PC-3 (cell line): ENCODE measurements around the gene DSTN. TPM values are rescaled to one million over a fixed set of nuclear protein-coding genes. Genes with fewer than 3 reads are reported as not detected.

Experiments
- ATAC-seq: fragments of 200-7000 bp; cut with Tn5 transposase; 2 replicates; pipeline ENCODE4 v1.9.1; 2020; ENCODE audit warnings: mild to moderate bottlenecking, moderate library complexity
- BruUV-seq: library from RNA; stranded (reverse); fragments of 400-500 nt; replicated peaks from 2 replicates; lab custom pipeline; 2021; lab: Mats Ljungman, UMichigan
- CTCF ChIA-PET: fragments of 300-600 bp; sonication (Branson Sonifier 250); formaldehyde crosslinking; loops from one replicate; lab custom pipeline; 2022; ENCODE audit warnings: antibody characterized with exemption; lab: Charles Lee
- POLR2A ChIA-PET: fragments of 300-600 bp; sonication (Branson Sonifier 250); formaldehyde crosslinking; loops from one replicate; lab custom pipeline; 2022; ENCODE audit warnings: antibody characterized with exemption; ENCODE audit not compliant: unreplicated experiment; lab: Charles Lee
- DNase-seq: peaks from one replicate; pipeline ENCODE4 v3.0.0-alpha.2; 2015
- H2AFZ ChIP-seq: fragments of 300-600 bp; sonication (generic); 2 replicates; pipeline ENCODE4 v1.6.0; 2016; ENCODE audit warnings: antibody characterized with exemption, low read length
- H3F3A ChIP-seq: fragments of 300-600 bp; sonication (generic); one replicate; pipeline ENCODE4 v1.6.0; 2017; ENCODE audit warnings: antibody characterized with exemption, low read length, control low read depth, mild to moderate bottlenecking; ENCODE audit not compliant: unreplicated experiment
- H3K27ac ChIP-seq: fragments of 300-600 bp; sonication (generic); 2 replicates; pipeline ENCODE4 v1.5.1; 2016; ENCODE audit warnings: mild to moderate bottlenecking, low read length
- H3K27me3 ChIP-seq: fragments of 300-600 bp; sonication (generic); 2 replicates; pipeline ENCODE4 v1.6.1; 2016; ENCODE audit warnings: low read length, mixed read lengths
- H3K36me3 ChIP-seq: fragments of 300-600 bp; sonication (generic); 2 replicates; pipeline ENCODE4 v1.6.1; 2016; ENCODE audit warnings: low read depth, mixed run types, low read length, mixed read lengths
- H3K4me1 ChIP-seq: fragments of 300-600 bp; sonication (generic); 2 replicates; pipeline ENCODE4 v1.5.1; 2016; ENCODE audit warnings: low read length; ENCODE audit not compliant: insufficient read depth
- H3K4me2 ChIP-seq: fragments of 300-600 bp; sonication (generic); 2 replicates; pipeline ENCODE4 v1.6.0; 2016; ENCODE audit warnings: low read length
- H3K4me3 ChIP-seq: fragments of 300-600 bp; sonication (generic); 2 replicates; pipeline ENCODE4 v1.5.1; 2016; ENCODE audit warnings: mild to moderate bottlenecking, low read length, mixed read lengths
- H3K79me2 ChIP-seq: fragments of 300-600 bp; sonication (generic); 2 replicates; pipeline ENCODE4 v1.6.1; 2017; ENCODE audit warnings: low read length, mixed read lengths
- H3K9ac ChIP-seq: fragments of 300-600 bp; sonication (generic); 2 replicates; pipeline ENCODE4 v1.6.0; 2016; ENCODE audit warnings: mild to moderate bottlenecking, low read length
- H3K9me2 ChIP-seq: fragments of 300-600 bp; sonication (generic); replicated peaks from 2 replicates; pipeline ENCODE4 v1.6.1; 2016; ENCODE audit warnings: mixed run types, low read length, mixed read lengths
- H3K9me3 ChIP-seq: fragments of 300-600 bp; sonication (generic); 2 replicates; pipeline ENCODE4 v1.6.1; 2016; ENCODE audit warnings: low read length, mixed read lengths
- H4K20me1 ChIP-seq: fragments of 300-600 bp; sonication (generic); 2 replicates; pipeline ENCODE4 v1.6.1; 2016; ENCODE audit warnings: low read length, mixed read lengths
- EZH2 ChIP-seq: fragments of 300-600 bp; sonication (generic); IDR thresholded peaks from one replicate; pipeline ENCODE4 v1.6.1; 2017; ENCODE audit warnings: antibody characterized with exemption, mild to moderate bottlenecking, low read length; ENCODE audit not compliant: unreplicated experiment
- EZH2phosphoT487 ChIP-seq: fragments of 300-600 bp; sonication (generic); IDR thresholded peaks from 2 replicates; pipeline ENCODE4 v1.6.1; 2018; ENCODE audit warnings: mild to moderate bottlenecking, antibody characterized with exemption, low read length, borderline replicate concordance
- intact Hi-C: fragments of 100-400 bp; cut with micrococcal nuclease; formaldehyde crosslinking; loops from 2 replicates; pipeline ENCODE4 v1.9.0; 2023
- total RNA-seq: library from RNA; depleted of rRNA; stranded (reverse); fragments of >200 nt; gene quantifications from 2 replicates; pipeline ENCODE4 v1.2.3, GENCODE V29; 2014
- TF ChIP-seq, protein P1 (sequence below): fragments of 300-600 bp; sonication (generic); conservative IDR thresholded peaks from 2 replicates; pipeline ENCODE4 v1.5.1; 2017; ENCODE audit warnings: antibody characterized with exemption, low read depth, mild to moderate bottlenecking, low read length

The DSTN gene
- total RNA-seq, 1 experiment from 2014 or later = 182 TPM

- Histone ChIP-seq H3K27me3 (no peaks in the 10 kb centered on the region), H3K4me2 (peak overlapping the region; percentile 93), H3K79me2 (no peaks in the 10 kb centered on the region), H3K9me2 (no peaks in the 10 kb centered on the region), H3K9ac (no peak overlapping the region), H3K4me3 (peak overlapping the region; percentile 87), H4K20me1 (no peaks in the 10 kb centered on the region), H3K9me3 (no peaks in the 10 kb centered on the region), H3F3A (peaks cover 3% of the 10 kb centered on the region), H2AFZ (peak overlapping the region; percentile 98), H3K4me1 (peaks cover 15% of the 10 kb centered on the region), H3K36me3 (no peaks in the 10 kb centered on the region), H3K27ac (no peak overlapping the region)
- CTCF ChIA-PET = no interaction called here
- POLR2A ChIA-PET = no interaction called here
- no peak for TF ChIP-seq EZH2phosphoT487
- TF ChIP-seq EZH2 = no peak
- TF ChIP-seq, protein P1, sequence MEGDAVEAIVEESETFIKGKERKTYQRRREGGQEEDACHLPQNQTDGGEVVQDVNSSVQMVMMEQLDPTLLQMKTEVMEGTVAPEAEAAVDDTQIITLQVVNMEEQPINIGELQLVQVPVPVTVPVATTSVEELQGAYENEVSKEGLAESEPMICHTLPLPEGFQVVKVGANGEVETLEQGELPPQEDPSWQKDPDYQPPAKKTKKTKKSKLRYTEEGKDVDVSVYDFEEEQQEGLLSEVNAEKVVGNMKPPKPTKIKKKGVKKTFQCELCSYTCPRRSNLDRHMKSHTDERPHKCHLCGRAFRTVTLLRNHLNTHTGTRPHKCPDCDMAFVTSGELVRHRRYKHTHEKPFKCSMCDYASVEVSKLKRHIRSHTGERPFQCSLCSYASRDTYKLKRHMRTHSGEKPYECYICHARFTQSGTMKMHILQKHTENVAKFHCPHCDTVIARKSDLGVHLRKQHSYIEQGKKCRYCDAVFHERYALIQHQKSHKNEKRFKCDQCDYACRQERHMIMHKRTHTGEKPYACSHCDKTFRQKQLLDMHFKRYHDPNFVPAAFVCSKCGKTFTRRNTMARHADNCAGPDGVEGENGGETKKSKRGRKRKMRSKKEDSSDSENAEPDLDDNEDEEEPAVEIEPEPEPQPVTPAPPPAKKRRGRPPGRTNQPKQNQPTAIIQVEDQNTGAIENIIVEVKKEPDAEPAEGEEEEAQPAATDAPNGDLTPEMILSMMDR = no peak
- intact Hi-C loops = loop anchor here (2.0 to 10.0 kb wide), 2 partner anchors 25 to 465 kb away; no protein-coding TSS in a partner anchor
- BruUV-seq = no TSS peak
- DNase-seq (no peak), ATAC-seq (no peak)
Measured at GRCh38 chr20:17530153-17530552, 39.7 kb upstream of the DSTN start.

DNA sequence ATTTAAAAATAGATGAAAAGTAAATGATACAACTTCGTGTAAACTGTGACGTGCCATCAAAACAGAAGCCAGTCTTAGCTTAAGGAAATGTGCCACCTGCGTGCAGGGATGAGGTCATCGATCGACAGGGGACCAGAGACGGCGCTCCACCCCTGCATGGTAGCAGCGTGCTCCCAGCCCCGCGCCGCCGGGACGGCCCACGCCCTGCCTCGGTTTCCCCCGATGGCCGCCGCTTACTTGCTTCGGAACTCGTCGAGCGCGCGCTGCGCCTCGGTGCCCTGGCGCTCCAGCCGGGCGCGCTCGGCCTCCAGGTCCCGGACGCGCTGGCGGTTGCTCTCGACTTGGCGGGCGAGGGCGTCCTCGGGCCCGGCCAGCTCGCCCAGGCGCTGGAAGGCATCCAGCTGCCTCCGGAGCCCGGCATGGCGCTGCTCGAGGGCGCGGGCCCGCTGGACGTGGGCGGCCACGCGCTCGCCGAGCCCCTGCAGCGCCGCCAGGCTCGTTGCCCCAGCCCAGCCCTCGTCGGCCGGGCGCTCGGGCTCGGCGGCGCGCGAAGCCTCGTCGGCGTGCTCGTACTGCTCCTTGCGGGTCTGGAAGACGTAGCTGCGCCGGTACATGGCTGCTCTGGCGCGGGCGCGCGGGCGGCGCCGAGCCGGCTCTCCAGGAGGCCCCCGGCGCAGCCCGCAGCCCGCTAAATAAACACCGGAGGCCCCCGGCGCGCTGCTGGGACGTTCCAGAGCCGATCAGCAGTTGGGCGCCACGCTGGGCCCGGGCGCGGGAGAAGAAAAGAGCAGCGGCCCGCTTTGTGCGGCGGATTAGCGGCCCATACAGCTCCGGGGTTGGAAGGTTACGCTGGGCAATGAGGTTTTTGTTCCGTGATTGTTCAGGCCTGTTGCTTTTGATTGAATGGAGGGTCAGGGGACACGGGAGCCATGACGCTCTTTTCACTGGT, 38.9 kb upstream of the DSTN start, which contains the start of gene BFSP1:
Gene BFSP1, minus strand, starts transcription at position 664 of the 949 bp plus-strand sequence. Its CDS starts 50 bp downstream, at position 614.
- peak within 1 kb of the TSS; percentile 93 for H3K4me2 ChIP-seq
- peak; percentile 69 for DNase-seq
- ChIA-PET CTCF (interaction anchor here (0.5 to 0.7 kb wide), 3 partner anchors 26 to 46 kb away, joined by 3 to 8 read pairs (median 7); no protein-coding TSS in a partner anchor), POLR2A (interaction anchor here (0.6 to 1.2 kb wide), 2 partner anchors 39 to 152 kb away, joined by 9 to 12 read pairs; partner anchors contain the start of gene DSTN)
- H4K20me1 ChIP-seq = no peaks in the 10 kb centered on the region
- H3K4me1 ChIP-seq = peaks cover 15% of the 10 kb centered on the region
- peak within 1 kb of the TSS; percentile 98 for H2AFZ ChIP-seq
- TF ChIP-seq, protein P1 = no peak
- TF ChIP-seq EZH2 = no peak
- TF ChIP-seq EZH2phosphoT487 = no peak
- H3K36me3 ChIP-seq = no peaks in the 10 kb centered on the region
- peak within 1 kb of the TSS; percentile 11; the same call in 1 of the 2 replicates for H3K27ac ChIP-seq
- H3K4me3 ChIP-seq = peak within 1 kb of the TSS; percentile 87
- no peaks in the 10 kb centered on the region for H3K9me3 ChIP-seq
- intact Hi-C loops = loop anchor here (2.0 to 10.0 kb wide), 2 partner anchors 26 to 464 kb away; no protein-coding TSS in a partner anchor
- H3K9me2 ChIP-seq = no peaks in the 10 kb centered on the region
- H3K79me2 ChIP-seq = no peaks in the 10 kb centered on the region
- no peaks in the 10 kb centered on the region for H3K27me3 ChIP-seq
- peak; percentile 73 for ATAC-seq
- peaks cover 3% of the 10 kb centered on the region for H3F3A ChIP-seq
- peak within 1 kb of the TSS; percentile 76 for H3K9ac ChIP-seq
- BruUV-seq = no TSS peak
